Right lung (tissue), 5 donors: Measurements from ENCODE around the gene SNRNP35. TPM values are rescaled to one million over a fixed set of nuclear protein-coding genes. Genes with fewer than 3 reads are reported as not detected.
"Not testable (repeated sequence)": the region's sequence is repeated elsewhere in the genome, so short reads cannot be mapped to it uniquely, and the experiment has no call there.

Source experiments
- DNase-seq, 2 donors: peaks; one replicate each; pipeline ENCODE4 v3.0.0-alpha.2; 2013
- polyA plus RNA-seq, 5 donors: library from polyadenylated mRNA; unstranded; fragments of 120-200 nt; gene quantifications; one replicate each; pipeline versions ENCODE4 v1.2.1 to v1.2.3, GENCODE V29; 2013; ENCODE audit warnings: inconsistent platforms in 1 of 5, low replicate concordance in 1 of 5; ENCODE audit not compliant: insufficient read length in 5 of 5, insufficient read depth in 1 of 5

SNRNP35 gene
- polyA plus RNA-seq, 5 donors, result 32.1 to 40.4 (median 37.4) TPM

DNA sequence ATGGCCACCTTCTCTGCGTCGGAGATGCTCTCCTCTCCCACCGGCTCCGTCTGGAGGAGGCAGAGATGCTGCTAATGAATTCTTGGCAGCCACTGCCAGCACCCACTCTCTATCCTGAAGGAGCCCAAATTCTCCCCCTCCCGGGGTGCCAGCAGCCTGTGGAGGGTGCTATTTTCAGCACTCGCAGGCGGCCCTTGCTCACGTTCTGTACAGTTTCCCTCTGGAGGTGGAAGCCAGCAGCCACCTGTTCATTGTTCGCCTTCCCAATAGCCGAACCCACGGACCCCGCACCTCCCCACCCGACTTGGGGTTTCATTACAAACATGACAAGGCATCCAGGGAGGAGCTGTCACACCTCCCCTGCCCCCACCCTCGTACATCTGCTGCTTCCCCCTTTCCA lies 27.8 kb downstream of the SNRNP35 start:
- no peak for DNase-seq

DNA sequence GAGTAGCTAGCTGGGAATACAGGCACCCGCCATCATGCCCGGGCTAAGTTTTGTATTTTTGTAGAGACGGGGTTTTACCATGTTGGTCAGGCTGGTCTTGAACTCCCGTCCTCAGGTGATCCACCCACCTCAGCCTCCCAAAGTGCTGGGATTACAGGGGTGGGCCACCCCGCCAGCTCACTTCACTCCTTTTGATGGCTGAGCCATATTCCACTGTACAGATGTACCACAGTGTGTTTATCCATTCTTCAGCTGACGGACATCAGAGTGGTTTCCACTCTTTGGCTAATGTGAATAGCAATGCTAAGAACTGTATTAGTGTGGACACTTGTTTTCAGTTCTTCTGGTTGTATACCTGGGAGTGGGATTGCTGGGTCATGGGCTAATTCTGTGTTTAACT lies 29.5 kb downstream of the SNRNP35 start:
- DNase-seq, result no peak

DNA sequence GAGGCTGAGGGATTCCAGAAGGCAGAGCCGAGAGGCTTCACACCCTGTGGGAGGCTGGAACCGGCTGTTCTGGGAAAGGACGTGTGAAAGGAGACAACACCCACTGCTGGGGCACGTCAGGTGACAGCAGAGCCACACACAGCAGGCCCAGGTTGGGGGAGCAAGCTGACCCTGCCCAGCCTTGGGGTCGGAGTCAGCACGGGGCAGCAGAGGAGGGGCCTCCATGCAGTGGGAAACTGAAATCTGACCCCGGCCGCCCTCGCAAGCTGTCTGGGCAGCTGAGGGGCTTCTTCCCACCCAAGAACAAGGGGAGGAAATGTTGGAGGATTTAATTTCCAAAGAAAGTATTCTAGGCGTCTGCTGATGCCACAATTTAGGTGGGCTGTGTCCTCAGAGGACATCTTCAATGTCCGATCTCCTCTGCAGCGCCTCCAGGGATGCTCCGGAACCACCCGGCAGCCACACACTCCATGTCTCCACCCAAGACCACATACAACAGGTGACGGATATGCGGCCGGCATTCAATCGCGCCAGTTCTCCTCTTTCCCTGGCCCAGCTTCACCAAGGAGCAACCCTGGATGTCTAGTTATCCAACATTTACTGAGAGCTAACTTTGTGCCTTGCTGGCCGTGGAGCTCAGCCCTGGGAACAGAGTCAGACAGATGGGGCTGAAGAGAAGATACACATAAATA lies 30.7 kb downstream of the SNRNP35 start:
- DNase-seq, result no peak

DNA sequence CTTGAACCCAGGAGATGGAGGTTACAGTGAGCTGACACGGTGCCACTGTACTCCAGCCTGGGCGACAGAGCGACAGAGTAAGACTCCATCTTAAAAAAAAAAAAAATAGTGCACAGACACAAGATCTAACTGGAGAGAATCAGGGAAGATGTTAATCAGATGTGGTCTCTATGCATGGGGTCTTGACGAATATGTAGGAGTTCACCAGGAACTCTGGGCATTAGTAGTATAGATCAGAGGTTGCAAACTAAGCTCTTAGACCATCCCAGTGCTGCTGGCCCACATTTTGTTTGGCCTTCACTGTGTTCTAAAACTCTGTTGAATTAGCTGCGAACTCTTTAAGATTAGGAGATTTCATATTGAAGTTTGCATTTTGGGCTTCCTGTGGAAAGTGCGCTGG lies 31.6 kb downstream of the SNRNP35 start:
- DNase-seq, result no peak

DNA sequence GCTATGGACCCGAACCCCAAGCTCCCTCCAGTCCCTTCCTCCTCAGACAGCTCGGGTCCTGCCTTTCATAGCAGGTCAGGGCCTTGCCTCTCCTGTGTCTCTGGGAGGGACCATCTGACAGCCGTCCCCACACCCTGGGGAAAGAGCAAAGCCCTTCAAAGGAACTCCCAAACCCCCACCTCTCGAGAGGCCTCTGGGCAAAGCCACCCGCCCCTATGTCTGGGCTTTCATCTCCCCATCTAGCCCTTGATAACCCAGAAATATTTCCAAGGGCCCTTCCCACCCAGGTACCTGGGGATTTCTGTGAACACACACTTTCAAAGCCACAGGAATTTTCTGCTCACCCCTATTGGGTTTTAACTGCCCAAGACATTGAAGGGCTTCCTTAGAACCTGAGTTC lies 32.1 kb downstream of the SNRNP35 start:
- DNase-seq, result peak in 1 of 2 donors; percentile 6

DNA sequence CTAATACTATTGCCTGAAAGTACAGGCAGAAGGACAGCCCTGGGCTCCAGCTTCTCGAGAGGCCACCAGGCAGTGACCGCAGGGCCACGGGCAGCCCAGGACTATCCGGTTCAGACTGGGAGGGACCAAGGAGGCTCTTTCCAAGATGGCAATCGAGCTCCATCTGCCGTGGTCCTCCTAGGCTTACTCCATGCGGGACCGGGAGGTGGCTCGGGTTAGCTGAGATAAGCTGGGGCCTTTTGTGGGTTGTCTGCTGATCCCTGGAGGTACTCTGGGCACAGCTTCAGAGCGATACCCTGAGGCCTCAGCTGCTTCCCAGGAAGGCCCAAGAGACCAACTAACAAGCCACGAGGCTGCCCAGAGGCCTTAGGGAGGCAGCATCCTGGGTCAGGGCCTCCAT lies 33.1 kb downstream of the SNRNP35 start:
- DNase-seq, result no peak

DNA sequence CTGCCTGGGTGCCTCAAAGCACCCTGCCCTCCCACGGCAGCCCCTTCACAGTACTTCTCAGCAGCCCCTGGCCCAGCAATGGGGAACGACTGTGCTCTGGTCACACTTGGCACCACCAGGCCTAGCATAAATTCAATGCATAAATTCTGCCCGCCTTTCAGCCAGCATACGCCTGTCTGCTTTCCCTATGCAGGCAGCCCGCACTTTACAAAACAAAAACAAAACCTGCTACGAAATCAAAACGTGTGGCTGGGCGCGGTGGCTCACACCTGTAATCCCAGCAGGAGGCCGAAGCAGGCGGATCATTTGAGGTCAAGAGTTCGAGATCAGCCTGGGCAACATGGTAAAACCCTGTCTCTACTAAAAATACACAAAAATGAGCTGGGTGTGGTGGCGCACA lies 33.5 kb downstream of the SNRNP35 start:
- no peak for DNase-seq

DNA sequence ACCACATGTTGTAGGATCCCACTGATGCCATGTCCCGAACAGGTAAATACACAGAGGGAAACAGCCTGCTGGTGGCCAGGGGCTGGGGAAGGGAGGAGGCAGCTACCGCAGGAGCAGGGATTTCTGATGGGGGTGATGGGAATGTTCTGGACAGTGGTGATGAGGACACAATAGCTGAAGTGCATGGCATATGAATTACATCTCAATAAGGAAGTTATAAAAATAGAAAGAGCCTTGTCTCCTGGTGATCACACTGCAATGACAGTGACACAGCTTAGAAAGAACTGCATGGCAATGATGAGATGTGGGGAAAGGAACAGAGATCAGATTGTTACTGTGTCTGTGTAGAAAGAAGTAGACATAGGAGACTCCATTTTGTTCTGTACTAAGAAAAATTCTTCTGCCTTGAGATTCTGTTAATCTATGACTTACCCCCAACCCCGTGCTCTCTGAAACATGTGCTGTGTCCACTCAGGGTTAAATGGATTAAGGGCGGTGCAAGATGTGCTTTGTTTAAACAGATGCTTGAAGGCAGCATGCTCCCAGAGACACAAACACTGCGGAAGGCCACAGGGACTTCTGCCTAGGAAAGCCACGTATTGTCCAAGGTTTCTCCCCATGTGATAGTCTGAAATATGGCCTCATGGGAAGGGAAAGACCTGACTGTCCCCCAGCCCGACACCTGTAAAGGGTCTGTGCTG lies 34.5 kb downstream of the SNRNP35 start:
- not testable (repeated sequence) for DNase-seq

DNA sequence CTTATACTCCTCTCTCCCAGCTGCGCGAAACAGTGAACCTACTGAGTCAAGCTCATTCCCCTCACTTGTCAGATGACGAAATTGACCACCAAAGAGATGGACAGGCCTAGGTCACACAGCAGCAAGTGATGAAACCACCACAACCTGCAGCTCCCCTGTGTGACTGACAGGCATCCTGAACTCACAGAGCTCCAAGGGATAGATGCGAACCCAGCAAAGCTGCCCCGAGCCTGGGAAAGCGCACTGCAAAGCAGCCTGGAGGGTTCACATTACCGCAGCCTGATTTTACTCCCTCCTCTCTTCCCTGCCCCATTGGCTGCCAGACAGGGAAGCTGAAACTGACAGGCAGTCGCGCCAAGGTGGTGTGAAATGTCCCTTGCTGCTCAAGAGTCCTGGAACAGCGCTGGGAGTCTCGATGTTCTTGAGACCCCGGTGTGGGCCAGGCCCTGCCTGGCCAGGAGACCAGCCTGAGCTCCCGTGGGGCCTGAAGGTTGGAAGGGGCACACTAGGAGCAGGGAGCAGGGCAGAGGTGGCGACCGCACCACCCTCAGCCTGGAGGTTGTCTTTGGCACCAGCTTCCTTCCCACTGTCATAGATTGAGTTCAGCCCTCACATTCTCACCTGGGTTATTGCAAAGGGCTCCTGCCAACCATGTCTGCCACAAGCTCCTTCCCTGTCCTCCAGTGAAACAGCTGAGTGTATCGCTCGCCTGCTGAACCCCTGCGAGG lies 36.3 kb downstream of the SNRNP35 start:
- DNase-seq, result no peak

DNA sequence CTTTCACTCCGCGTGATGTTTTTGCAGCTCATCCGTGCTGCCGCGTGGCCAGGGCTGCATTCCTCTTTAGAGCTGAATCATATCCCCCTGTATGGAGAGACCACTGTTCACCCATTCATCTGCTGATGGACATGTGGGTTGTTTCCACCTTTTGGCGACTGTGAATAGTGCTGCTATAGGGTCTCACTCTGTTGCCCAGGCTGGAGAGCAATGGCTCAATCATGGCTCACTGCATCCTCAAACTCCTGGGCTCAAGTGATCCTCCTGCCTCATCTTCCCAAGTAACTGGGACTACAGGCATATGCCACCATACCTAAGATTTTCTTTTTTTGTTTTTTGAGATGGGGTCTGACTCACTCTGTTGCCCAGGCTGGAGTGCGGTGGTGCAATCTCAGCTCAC lies 39.1 kb downstream of the SNRNP35 start:
- no peak for DNase-seq

DNA sequence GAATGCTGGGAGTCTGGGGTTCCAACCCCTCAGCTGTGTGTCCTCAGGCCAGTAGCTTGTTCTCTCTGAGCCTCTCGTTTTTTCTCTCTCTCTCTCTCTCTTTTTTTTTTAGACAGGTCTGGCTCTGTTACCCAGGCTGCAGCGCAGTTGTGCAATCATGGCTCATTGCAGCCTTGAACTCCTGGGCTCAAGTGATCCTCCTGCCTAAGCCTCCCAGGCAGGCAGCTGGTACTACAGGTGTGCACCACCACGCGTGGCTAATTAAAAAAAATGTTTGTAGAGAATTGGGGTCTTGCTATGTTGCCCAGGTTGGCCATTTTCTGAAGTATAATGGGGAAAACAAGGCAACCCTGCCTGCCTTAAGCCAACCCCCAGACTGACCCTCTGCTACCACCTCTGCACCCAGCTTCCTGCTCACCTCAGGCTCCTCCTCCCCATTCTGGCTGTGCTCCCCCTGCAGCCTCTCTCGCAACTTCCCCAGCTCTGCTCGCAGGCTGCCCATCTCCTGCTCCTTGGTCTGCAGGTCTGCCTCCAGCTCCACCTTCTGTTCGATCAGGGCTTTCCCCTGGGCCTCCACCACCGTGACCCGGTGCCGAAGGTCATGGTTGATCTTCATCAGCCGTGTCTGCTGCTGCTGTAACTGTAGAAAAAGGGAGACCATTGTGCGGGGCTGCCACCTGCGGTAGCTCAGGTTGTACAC lies 40.3 kb downstream of the SNRNP35 start:
- DNase-seq, result no peak

DNA sequence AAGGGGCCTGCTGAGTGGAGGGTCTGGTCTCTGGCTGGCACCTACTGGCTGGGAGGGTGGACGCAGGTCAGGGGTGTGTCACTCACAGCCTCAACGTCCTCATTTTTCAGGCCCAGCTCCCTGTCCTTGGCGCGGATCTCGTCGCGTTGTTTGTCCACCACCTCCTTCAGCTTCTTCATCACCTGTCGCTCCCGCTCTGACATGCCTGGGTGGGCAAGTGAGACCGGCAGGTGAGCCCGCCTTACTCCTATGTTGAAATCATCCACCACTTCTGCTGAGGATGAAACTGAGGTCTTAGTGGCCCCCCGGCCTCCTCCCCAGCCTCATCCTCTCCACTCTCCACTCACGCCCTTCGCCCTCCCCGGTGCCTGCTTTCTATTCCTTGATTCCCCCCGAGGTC lies 41.4 kb downstream of the SNRNP35 start:
- DNase-seq, result no peak

DNA sequence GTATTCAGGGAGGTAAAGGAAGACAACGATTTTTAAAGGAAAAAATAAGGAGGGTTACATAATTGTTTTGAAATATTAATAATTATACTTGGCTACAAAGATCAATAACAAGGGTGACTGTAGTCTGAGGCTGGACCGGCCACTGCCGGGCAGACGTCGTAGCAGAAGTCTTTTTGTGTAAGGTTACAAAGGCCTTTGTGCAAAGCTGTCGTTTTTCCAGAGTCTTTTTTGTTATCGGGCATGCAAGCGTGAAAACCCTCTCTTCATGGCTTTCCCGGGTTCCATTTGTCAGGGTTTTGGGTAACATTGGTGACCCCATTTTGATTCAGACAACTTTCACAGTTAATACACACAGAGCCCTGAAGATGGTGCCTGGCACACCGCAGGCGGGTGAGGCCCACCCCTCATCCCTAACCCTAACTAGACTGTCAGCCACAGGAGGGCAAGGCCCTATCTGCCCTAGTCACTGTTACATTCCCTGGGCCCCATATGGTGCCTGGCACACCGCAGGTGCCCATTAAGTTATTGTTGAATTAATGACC lies 44.3 kb downstream of the SNRNP35 start:
- DNase-seq, result no peak

DNA sequence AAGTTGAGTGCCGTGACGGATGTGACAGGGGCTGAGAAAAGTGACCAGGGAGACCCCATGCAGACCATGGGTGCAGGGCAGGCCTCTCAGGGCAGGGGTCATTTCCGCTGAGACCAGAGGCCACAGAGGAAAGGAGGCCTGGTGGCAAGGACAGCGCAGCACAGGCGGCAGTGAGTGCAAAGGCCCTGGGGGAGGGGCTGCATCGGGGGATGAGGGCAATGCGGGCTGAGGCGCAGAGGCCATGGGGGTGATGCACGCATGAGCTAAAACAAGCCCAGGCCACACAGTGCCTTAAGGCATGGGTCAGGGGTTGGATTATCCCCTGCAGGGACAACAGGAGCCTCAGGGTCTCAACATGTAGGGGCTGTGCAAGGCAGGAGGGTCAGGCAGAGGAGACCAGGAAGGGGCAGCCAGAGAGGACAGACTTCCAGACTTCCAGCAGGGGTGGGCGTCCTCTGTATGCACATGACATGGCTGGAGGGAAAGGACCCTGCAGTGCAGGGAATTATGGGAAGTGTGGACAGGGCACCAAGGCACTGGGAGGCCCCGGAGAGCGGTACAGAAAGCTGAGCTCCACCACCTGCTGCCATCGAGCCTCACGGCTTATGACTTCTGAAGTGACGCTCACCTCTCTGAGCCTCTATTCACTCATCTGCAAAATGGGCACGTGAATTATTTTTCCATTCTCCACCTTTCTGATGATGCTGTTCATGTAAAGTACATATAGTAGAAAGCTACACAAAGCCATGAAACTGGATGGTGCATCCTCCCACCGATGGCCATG lies 48.3 kb downstream of the SNRNP35 start:
- DNase-seq, result no peak

DNA sequence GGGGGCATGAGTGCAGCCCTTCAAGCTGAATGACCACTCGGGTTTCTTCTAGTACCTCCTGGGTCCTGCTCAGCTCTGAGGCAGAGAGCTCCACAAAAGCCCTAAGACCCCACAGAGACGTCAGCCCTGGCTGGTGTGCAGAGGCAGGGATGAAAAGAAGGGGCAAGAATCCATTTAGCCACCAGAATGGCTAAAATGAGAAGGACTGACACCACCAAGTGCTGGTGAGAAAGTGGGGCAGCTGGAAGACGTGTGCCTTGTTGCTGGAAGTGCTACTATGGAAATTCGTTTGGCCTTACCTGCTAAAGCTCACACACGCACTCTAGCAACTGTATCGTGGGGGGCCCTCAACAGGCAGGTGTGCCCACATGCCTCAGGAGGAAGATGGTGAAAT lies 48.9 kb downstream of the SNRNP35 start:
- no peak for DNase-seq

DNA sequence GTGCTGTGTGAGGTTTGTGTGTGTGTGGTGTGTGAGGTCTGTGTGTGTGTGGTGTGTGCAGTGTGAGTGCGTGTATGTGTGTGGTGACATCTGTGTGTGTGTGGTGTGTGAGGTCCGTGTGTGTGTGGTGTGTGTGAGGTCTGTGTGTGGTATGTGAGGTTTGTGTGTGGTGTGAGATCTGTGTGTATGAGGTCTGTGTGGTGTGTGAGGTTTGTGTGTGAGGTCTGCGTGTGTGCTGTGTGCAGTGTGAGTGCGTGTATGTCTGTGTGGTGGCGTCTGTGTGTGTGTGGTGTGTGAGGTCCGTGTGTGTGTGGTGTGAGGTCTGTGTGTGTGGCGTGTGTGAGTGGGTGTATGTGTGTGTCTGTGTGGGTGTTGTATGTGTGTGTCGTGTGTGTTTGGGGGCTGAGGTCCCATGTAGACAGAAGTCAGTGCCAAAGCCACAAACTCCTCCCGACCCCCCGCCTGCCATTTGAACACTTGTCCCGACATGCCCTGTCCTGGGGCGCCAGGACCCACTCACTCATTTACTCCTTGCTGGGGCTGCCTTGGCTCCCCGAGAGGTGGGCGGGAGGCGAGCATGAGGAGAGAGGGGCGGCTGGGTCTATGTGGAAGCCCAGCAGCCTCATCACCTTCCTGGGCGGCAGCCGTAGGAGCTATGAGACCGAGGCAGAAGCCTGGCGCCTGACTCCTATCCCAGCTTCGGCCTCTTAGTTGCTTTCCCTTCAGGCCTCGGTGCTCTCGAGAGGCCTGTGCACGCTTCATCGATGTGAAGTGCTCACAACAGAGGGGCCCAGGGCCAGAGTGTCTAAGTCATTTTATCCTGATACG lies 55.1 kb downstream of the SNRNP35 start:
- DNase-seq, result no peak

DNA sequence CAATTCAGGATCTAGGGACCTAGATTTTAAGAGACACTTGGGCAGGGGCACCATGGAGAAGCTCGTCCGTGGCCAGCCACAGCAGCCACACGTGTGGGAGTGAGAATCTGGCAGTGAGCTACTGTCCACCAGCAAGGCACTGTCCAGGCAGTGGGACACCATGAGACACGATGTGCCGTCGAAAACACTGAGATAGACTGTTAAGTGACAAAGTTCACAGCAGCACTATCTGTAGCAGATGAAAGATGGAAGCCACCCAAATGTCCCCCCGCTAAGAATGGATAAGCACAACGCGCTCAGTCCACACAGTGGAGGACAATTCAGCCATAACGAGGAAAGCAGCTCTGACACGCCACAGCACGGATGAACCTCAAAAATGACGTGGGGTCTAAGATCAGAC lies 55.9 kb downstream of the SNRNP35 start:
- no peak for DNase-seq

DNA sequence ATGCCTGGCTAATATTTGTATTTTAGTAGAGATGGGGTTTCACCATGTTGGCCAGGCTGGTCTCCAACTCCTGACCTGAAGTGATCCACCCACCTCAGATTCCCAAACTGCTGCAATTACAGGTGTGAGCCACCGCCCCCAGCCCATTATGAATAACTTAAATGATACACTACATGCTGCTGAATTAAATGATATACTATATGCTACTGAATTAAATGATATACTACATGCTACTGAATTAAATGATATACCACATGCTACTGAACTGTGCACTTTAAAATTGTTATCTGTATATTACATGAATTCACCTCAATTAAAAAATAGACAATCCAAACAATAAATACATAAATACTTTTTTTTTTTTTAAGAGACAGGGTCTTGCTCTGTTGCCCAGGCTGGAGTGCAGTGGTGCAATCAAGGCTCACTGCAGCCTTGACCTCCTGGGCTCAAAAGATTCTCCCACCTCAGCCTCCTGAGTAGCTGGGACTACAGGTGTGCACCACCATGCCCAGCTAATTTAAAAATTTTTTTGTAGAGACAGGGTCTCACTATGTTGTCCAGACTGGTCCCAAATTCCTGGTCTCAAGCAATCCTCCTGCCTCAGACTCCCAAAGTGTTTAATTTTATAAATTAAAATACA lies 56.8 kb downstream of the SNRNP35 start:
- DNase-seq, result not testable (repeated sequence)

DNA sequence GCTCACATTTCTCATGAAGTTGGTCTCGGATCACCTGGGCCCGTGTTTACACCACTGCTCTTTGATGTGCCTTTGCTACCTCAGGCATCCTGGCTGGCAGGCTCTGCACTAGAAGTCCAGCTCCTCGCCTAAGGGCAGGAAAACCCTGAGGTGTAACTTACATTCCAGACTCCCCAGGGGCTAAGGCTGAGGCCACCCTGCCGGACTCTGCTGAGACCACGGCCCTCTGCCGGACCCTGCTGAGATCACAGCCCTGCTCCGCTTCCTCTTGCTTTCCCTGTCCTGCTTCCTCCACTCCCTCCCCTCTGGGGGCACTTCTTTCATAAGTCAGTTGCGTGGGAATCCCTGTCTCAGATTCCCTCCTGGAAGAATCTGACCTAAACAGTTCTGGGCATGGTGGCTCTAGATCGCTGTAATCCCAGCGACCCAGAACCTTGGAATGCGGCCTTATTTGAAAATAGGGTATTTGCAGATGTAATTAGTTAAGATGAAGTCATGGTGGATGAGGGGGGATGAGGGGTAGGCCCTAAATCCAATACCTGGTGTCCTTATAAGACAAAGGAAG lies 58.4 kb downstream of the SNRNP35 start:
- DNase-seq, result no peak
